K562 (cell line): Measurements from ENCODE around the gene MMP24OS. TPM values are rescaled to one million over a fixed set of nuclear protein-coding genes. Genes with fewer than 3 reads are reported as not detected.

Experiments used
- ATAC-seq: fragments of 200-7000 bp; cut with Tn5 transposase; 3 replicates; pipeline ENCODE4 v1.9.1; 2020; ENCODE audit warnings: moderate library complexity
- BruUV-seq: library from RNA; stranded (reverse); fragments of 400-500 nt; replicated peaks from 2 replicates; lab custom pipeline; 2021; lab: Mats Ljungman, UMichigan
- CTCF ChIA-PET: fragments of 300-600 bp; formaldehyde crosslinking; extraction: SDS; loops from one replicate; lab custom pipeline; 2021; ENCODE audit warnings: low intra/inter-chr PET ratio; lab: Yijun Ruan, JAX
- POLR2A ChIA-PET: fragments of 300-600, 350-650 bp; sonication (Branson Sonifier 250); formaldehyde crosslinking; extraction: SDS; loops from one replicate; lab custom pipeline; 2021; ENCODE audit warnings: antibody characterized with exemption, inconsistent platforms; lab: Yijun Ruan, JAX
- DNase-seq, 4 experiments: peaks; one replicate each; pipeline versions ENCODE4 v3.0.0 to v3.0.0-alpha.2; 2011 to 2018; ENCODE audit warnings: low spot score in 3 of 4, mixed read lengths in 3 of 4; ENCODE audit errors: extremely low read depth in 1 of 4
- FAIRE-seq: peaks from 2 replicates; lab custom pipeline; 2011; peaks lifted over from hg19 to GRCh38; lab: Jason Lieb, UNC
- H2AFZ ChIP-seq: 2 replicates; pipeline ENCODE4 v1.6.0; 2011; ENCODE audit warnings: low read depth, low read length, control low read depth, inconsistent platforms
- H3K27ac ChIP-seq: fragments of 200-600 bp; 3 replicates; pipeline ENCODE4 v1.8.0; 2011; ENCODE audit warnings: low read depth, mild to moderate bottlenecking, control low read depth, inconsistent platforms, low read length, moderate library complexity, mixed read lengths; ENCODE audit errors: extremely low read depth
- H3K27me3 ChIP-seq, 2 experiments: fragments of 300-600 bp in 1 of 2; 2 replicates in 1 of 2; 3 replicates in 1 of 2; pipeline versions ENCODE4 v1.6.0 to v1.8.0; 2011; ENCODE audit warnings: inconsistent platforms in 2 of 2, low read length in 2 of 2, mild to moderate bottlenecking in 1 of 2, mixed read lengths in 1 of 2, moderate library complexity in 1 of 2; ENCODE audit not compliant: control insufficient read depth in 2 of 2, insufficient read depth in 2 of 2
- H3K36me3 ChIP-seq: fragments of 300-600 bp; 3 replicates; pipeline ENCODE4 v1.8.0; 2011; ENCODE audit warnings: mild to moderate bottlenecking, low read length, inconsistent platforms; ENCODE audit not compliant: control insufficient read depth, insufficient read depth
- H3K4me1 ChIP-seq, 2 experiments: fragments of 200-600 bp in 1 of 2; replicated peaks in 1 of 2; 2 replicates in 1 of 2; 3 replicates in 1 of 2; pipeline versions ENCODE4 v1.5.1 to v1.8.0; 2011; ENCODE audit warnings: inconsistent platforms in 2 of 2, low read length in 2 of 2, mild to moderate bottlenecking in 1 of 2, mixed read lengths in 1 of 2, moderate library complexity in 1 of 2; ENCODE audit not compliant: control insufficient read depth in 2 of 2, insufficient read depth in 2 of 2
- H3K4me2 ChIP-seq: 2 replicates; pipeline ENCODE4 v1.6.1; 2011; ENCODE audit warnings: low read length, control low read depth, inconsistent platforms, mixed read lengths; ENCODE audit not compliant: insufficient read depth
- H3K4me3 ChIP-seq: fragments of 200-600 bp; sonication (generic), shearing (Covaris generic); 2 replicates; pipeline ENCODE4 v1.5.1; 2016; ENCODE audit warnings: control low read depth, inconsistent platforms
- H3K79me2 ChIP-seq: fragments of 200-600 bp; 3 replicates; pipeline ENCODE4 v1.8.0; 2011; ENCODE audit warnings: low read length, inconsistent platforms; ENCODE audit not compliant: control insufficient read depth, insufficient read depth
- H3K9ac ChIP-seq, 2 experiments: 2 replicates each; pipeline versions ENCODE4 v1.6.0 to v1.6.1; 2011; ENCODE audit warnings: low read depth in 2 of 2, low read length in 2 of 2, control low read depth in 1 of 2, inconsistent platforms in 1 of 2, mild to moderate bottlenecking in 1 of 2, mixed read lengths in 1 of 2; ENCODE audit not compliant: insufficient read depth in 1 of 2
- H3K9me1 ChIP-seq: one replicate; pipeline ENCODE4 v1.6.0; 2011; ENCODE audit warnings: inconsistent platforms, mild to moderate bottlenecking, low read length, moderate library complexity; ENCODE audit not compliant: control insufficient read depth, insufficient read depth
- H3K9me3 ChIP-seq: replicated peaks from 2 replicates; pipeline ENCODE4 v1.5.1; 2011; ENCODE audit warnings: low read depth, low read length, inconsistent platforms; ENCODE audit not compliant: control insufficient read depth, insufficient read depth
- H4K20me1 ChIP-seq: replicated peaks from 2 replicates; pipeline ENCODE4 v1.6.1; 2011; ENCODE audit warnings: low read length, inconsistent platforms, mixed read lengths; ENCODE audit not compliant: control insufficient read depth, insufficient read depth
- EP400 ChIP-seq: fragments of 450-650 bp; IDR thresholded peaks from 2 replicates; pipeline ENCODE4 v1.6.1; 2017; ENCODE audit warnings: antibody characterized with exemption, mild to moderate bottlenecking, moderate library complexity
- ESRRA ChIP-seq: fragments of 450-650 bp; IDR thresholded peaks from 2 replicates; pipeline ENCODE4 v1.6.1; 2014; ENCODE audit warnings: low read depth, mild to moderate bottlenecking, moderate library complexity, borderline replicate concordance
- RBM25 ChIP-seq: fragments of 200-400 bp; formaldehyde crosslinking; IDR thresholded peaks from 2 replicates; pipeline ENCODE4 v1.6.1; 2018; ENCODE audit warnings: low read length, low read depth, moderate library complexity; ENCODE audit not compliant: severe bottlenecking
- ZBTB40 ChIP-seq, 2 experiments: fragments of 450-650 bp in 1 of 2; sonication (generic) in 1 of 2; formaldehyde crosslinking in 1 of 2; IDR thresholded peaks; 2 replicates each; pipeline versions ENCODE4 v1.7.1 to v1.9.0; 2016 to 2022; ENCODE audit warnings: inconsistent platforms in 1 of 2, mild to moderate bottlenecking in 1 of 2, missing genetic modification reagents in 1 of 2
- WGBS: fragments of 100-300 bp; shearing (Covaris generic); methylation state at CpG from one replicate; pipeline ENCODE4 v1.1.6; 2016; ENCODE audit warnings: low coverage, mixed read lengths; ENCODE audit not compliant: insufficient coverage; ENCODE audit errors: missing lambda C conversion rate; 5-methylcytosine and 5-hydroxymethylcytosine counted together
- in situ Hi-C: fragments of 300-500 bp; cut with MboI; formaldehyde crosslinking; loops from 4 replicates; pipeline ENCODE4 v1.15.0; 2018; ENCODE audit warnings: inconsistent platforms, mixed read lengths
- intact Hi-C: fragments of 100-400 bp; cut with micrococcal nuclease; formaldehyde crosslinking; loops from 2 replicates; pipeline ENCODE4 v1.14.2; 2022
- polyA plus RNA-seq, 8 experiments: library from polyadenylated mRNA; depleted of rRNA in 4 of 8; stranded (reverse) in 5 of 8; unstranded in 3 of 8; fragments of >200 nt; fragmentation: Nextera tagmentation in 2 of 8; fragmentation: Illumina TruSeq in 1 of 8; extraction: Ambion mirVana in 2 of 8; extraction: Trizol in 1 of 8; gene quantifications; 2 replicates each; pipeline versions ENCODE4 v1.2.1 to v1.2.3, GENCODE V29; 2011 to 2014; ENCODE audit warnings: inconsistent platforms in 1 of 8, missing spikeins in 1 of 8
- total RNA-seq, 7 experiments: library from RNA; depleted of rRNA in 6 of 7; stranded (reverse); fragments of >200 nt in 6 of 7; fragmentation: Illumina TruSeq in 2 of 7; extraction: Trizol in 2 of 7; gene quantifications; 2 replicates each; pipeline versions ENCODE4 v1.2.1 to v1.2.3, GENCODE V29; 2011 to 2021; ENCODE audit warnings: low replicate concordance in 1 of 7

MMP24OS gene
- total and polyA plus RNA-seq, 9 of the 15 experiments (the other 6 are each of a cell fraction or from before 2014, with no cell fraction given), result 0.92 to 41.5 (median 11.4) TPM

GRCh38 chr20:35290186-35290886 lies 12.4 kb upstream of the MMP24OS start:
- Histone ChIP-seq H3K9ac (peak overlapping the region in 1 of 2 experiments; percentile 64; a peak in 2 of 4 replicates), H3K9me3 (no peaks in the 10 kb centered on the region), H2AFZ (no peak overlapping the region), H3K9me1 (no peaks in the 10 kb centered on the region), H3K36me3 (no peaks in the 10 kb centered on the region), H3K79me2 (no peaks in the 10 kb centered on the region), H3K4me2 (no peak overlapping the region), H4K20me1 (no peaks in the 10 kb centered on the region), H3K4me3 (no peak overlapping the region), H3K27me3 (peaks cover 16 to 41% of the 10 kb centered on the region in 2 experiments; a peak in 4 of 5 replicates), H3K27ac (no peak overlapping the region; the same call in 2 of the 3 replicates), H3K4me1 (peaks cover 5 to 33% of the 10 kb centered on the region in 2 experiments; a peak in 4 of 5 replicates)
- WGBS, result 11% methylated on average over 7 of the region's 7 CpGs
- DNase-seq, result no peak
- no peak for ATAC-seq
- FAIRE-seq, result no peak
- BruUV-seq, result no TSS peak
- POLR2A ChIA-PET, result interaction anchor here (0.5 kb wide), 1 partner anchor 22 kb away, joined by 3 read pairs; no protein-coding TSS in a partner anchor
- intact Hi-C loops (no loop called here), in situ Hi-C loops (no loop called here)
- CTCF ChIA-PET, result no interaction called here
- no peak for TF ChIP-seq ZBTB40 (IDR thresholded peaks at IDR 0.05)
- TF ChIP-seq ZBTB40 (CRISPR knock-in tag; IDR thresholded peaks at IDR 0.05), result 0 out of 2 replicates have a peak, but pooled peaks have one; percentile 20
- TF ChIP-seq ESRRA, result peak; percentile 69
- TF ChIP-seq EP400, result no peak
- TF ChIP-seq RBM25, result peak; percentile 54
